Measurements from ENCODE around the gene CHFR. TPM values are rescaled to one million over a fixed set of nuclear protein-coding genes. Genes with fewer than 3 reads are reported as not detected.

CHFR gene
- total and polyA plus RNA-seq, 9 of the 15 experiments (the other 6 are each of a cell fraction or from before 2014, with no cell fraction given) = 0.61 to 33.9 (median 19.3) TPM

DNA sequence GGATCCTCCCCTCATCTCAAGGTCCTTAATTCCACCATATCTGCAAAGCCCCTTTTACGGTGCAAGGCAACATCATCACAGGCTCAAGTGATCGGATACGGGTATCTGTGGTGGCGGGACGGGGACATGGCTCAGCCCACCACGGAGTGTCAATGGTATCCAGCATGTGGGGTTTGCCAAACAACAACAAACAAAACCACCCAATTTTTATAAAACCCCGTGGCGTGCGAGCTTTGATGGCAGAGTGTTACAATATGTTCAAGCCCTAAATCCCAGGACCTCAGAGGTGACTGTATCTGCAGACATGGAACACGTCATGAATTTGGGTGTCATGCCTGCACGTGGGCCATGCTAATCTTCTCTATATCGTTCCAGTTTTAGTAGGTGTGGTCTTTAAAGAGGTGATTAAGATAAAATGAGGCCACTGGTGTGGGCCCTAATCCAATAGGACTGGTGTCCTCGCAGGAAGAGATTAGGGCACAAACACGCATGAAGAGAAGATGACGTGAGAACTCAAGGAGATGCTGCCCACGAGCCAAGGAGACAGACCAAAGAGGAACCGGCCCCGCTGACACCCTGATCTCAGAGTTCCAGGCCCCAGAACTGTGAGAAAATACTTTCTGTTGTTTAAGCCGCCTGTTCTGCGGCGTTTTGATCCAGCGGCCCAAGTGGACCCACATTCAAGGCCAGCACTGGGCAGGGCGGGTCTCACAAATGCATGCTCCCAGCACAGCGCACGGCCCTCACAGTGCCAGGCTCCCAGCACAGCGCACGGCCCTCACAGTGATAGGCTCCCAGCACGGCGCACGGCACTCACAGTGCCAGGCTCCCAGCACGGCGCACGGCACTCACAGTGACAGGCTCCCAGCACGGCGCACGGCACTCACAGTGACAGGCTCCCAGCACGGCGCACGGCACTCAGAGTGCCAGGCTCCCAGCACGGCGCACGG is 52.1 kb downstream of the CHFR start (continued):
- TF ChIP-seq PML (IDR thresholded peaks at IDR 0.05; ENCODE audit: low read length) (no peak), NCOR1 (IDR thresholded peaks at IDR 0.05) (peak; percentile 40; the same call in 1 of the 2 replicates), NR2C2 (CRISPR knock-in tag; IDR thresholded peaks at IDR 0.05) (no peak), NR2C2 (tag; IDR thresholded peaks at IDR 0.05) (no peak), EGR1 (conservative IDR thresholded peaks at IDR 0.05) (no peak), TEAD4 (IDR thresholded peaks at IDR 0.05; ENCODE audit: low read length) (peak; percentile 25; the same call in 1 of the 2 replicates), TEAD4 (CRISPR knock-in tag; IDR thresholded peaks at IDR 0.05; ENCODE audit: borderline replicate concordance) (no peak), ARID2 (IDR thresholded peaks at IDR 0.05) (no peak), SREBF2 (CRISPR knock-in tag; IDR thresholded peaks at IDR 0.05) (no peak), GABPB1 (CRISPR knock-in tag; IDR thresholded peaks at IDR 0.05) (no peak), BHLHE40 (IDR thresholded peaks at IDR 0.05; ENCODE audit: low read length) (peak; percentile 84), ZNF134 (CRISPR knock-in tag; conservative IDR thresholded peaks at IDR 0.05) (no peak), KLF13 (tag; IDR thresholded peaks at IDR 0.05; ENCODE audit: borderline replicate concordance, low read depth) (no peak), SMARCA4 (IDR thresholded peaks at IDR 0.05) (no peak), TFAM (CRISPR knock-in tag; conservative IDR thresholded peaks at IDR 0.05) (no peak), DPF2 (IDR thresholded peaks at IDR 0.05) (0 out of 2 replicates have a peak, but pooled peaks have one; percentile 15), HLTF (IDR thresholded peaks at IDR 0.05) (no peak), CCAR2 (IDR thresholded peaks at IDR 0.05; ENCODE audit: low read depth, low read length) (no peak), ZFP1 (CRISPR knock-in tag; IDR thresholded peaks at IDR 0.05) (no peak)
- TF ChIP-seq, protein P1, sequence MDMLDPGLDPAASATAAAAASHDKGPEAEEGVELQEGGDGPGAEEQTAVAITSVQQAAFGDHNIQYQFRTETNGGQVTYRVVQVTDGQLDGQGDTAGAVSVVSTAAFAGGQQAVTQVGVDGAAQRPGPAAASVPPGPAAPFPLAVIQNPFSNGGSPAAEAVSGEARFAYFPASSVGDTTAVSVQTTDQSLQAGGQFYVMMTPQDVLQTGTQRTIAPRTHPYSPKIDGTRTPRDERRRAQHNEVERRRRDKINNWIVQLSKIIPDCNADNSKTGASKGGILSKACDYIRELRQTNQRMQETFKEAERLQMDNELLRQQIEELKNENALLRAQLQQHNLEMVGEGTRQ (CRISPR knock-in tag; IDR thresholded peaks at IDR 0.05) = no peak
- TF ChIP-seq, protein P2, sequence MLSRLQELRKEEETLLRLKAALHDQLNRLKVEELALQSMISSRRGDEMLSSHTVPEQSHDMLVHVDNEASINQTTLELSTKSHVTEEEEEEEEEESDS (CRISPR knock-in tag; IDR thresholded peaks at IDR 0.05) = no peak
- TF ChIP-seq, protein P3, sequence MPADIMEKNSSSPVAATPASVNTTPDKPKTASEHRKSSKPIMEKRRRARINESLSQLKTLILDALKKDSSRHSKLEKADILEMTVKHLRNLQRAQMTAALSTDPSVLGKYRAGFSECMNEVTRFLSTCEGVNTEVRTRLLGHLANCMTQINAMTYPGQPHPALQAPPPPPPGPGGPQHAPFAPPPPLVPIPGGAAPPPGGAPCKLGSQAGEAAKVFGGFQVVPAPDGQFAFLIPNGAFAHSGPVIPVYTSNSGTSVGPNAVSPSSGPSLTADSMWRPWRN (IDR thresholded peaks at IDR 0.05; ENCODE audit: low read depth) = 0 out of 2 replicates have a peak, but pooled peaks have one; percentile 19
- TF ChIP-seq, protein P4, sequence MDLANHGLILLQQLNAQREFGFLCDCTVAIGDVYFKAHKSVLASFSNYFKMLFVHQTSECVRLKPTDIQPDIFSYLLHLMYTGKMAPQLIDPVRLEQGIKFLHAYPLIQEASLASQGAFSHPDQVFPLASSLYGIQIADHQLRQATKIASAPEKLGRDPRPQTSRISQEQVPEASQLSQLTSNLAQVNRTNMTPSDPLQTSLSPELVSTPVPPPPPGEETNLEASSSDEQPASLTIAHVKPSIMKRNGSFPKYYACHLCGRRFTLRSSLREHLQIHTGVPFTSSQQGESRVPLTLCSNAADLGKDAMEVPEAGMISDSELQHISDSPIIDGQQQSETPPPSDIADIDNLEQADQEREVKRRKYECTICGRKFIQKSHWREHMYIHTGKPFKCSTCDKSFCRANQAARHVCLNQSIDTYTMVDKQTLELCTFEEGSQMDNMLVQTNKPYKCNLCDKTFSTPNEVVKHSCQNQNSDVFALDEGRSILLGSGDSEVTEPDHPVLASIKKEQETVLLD (IDR thresholded peaks at IDR 0.05) = no peak
- TF ChIP-seq, protein P5, sequence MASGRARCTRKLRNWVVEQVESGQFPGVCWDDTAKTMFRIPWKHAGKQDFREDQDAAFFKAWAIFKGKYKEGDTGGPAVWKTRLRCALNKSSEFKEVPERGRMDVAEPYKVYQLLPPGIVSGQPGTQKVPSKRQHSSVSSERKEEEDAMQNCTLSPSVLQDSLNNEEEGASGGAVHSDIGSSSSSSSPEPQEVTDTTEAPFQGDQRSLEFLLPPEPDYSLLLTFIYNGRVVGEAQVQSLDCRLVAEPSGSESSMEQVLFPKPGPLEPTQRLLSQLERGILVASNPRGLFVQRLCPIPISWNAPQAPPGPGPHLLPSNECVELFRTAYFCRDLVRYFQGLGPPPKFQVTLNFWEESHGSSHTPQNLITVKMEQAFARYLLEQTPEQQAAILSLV (tag; IDR thresholded peaks at IDR 0.05) = no peak
- TF ChIP-seq, protein P6, sequence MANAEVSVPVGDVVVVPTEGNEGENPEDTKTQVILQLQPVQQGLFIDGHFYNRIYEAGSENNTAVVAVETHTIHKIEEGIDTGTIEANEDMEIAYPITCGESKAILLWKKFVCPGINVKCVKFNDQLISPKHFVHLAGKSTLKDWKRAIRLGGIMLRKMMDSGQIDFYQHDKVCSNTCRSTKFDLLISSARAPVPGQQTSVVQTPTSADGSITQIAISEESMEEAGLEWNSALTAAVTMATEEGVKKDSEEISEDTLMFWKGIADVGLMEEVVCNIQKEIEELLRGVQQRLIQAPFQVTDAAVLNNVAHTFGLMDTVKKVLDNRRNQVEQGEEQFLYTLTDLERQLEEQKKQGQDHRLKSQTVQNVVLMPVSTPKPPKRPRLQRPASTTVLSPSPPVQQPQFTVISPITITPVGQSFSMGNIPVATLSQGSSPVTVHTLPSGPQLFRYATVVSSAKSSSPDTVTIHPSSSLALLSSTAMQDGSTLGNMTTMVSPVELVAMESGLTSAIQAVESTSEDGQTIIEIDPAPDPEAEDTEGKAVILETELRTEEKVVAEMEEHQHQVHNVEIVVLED (CRISPR knock-in tag; IDR thresholded peaks at IDR 0.05) = no peak

Measured in K562 (cell line).